ENCODE data around the gene FGFR4.

Gene FGFR4

GRCh38 chr5:177132136-177133095 lies 45.7 kb downstream of the FGFR4 start:
- peak; percentile 15 for DNase-seq (ENCODE audit: low read depth)

DNA sequence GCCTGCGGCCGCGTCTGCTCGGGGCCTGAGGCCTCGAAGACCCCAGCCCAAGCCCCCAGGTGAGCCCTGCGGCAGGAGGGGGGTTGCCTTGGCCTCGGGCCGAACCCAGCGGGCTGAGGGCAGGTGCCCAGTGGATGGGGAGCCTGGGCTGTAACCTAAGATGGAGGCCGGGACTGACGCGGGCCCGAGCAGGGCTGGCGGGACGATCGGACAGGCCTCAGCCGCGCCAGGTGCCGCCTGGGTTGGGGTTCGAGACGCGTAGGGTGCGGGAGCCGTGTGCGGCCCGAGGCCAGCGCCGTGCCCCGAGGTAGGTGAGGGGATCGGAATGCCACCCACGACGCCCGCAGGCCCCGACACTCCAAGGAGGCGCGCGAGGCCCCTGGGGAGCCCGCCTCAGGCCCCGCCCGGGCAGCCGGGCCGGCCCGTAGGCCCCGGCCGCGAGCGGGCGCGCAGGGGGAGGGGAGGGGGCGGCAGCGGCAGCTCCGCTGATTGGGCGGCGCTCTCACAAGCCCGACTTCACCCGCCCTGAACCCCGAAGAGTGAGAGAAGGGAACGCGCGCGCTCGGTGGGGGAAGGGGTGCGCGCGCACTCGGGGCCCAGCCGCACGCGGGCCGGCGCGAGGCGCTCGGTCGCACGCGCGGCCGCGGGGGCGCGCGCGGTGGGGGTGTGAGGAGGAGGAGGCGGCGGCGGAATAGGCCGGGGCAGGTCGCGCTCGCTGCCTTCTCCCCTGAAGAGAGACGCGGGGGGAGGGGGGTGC lies 46.6 kb downstream of the FGFR4 start, which contains the start of gene NSD1:
TSS of gene NSD1 (plus strand) at position 678 of the 757 bp plus-strand sequence. CDS start 1,331 bp downstream, outside the sequence.
- peak; percentile 87 for DNase-seq (ENCODE audit: low read depth)

DNA sequence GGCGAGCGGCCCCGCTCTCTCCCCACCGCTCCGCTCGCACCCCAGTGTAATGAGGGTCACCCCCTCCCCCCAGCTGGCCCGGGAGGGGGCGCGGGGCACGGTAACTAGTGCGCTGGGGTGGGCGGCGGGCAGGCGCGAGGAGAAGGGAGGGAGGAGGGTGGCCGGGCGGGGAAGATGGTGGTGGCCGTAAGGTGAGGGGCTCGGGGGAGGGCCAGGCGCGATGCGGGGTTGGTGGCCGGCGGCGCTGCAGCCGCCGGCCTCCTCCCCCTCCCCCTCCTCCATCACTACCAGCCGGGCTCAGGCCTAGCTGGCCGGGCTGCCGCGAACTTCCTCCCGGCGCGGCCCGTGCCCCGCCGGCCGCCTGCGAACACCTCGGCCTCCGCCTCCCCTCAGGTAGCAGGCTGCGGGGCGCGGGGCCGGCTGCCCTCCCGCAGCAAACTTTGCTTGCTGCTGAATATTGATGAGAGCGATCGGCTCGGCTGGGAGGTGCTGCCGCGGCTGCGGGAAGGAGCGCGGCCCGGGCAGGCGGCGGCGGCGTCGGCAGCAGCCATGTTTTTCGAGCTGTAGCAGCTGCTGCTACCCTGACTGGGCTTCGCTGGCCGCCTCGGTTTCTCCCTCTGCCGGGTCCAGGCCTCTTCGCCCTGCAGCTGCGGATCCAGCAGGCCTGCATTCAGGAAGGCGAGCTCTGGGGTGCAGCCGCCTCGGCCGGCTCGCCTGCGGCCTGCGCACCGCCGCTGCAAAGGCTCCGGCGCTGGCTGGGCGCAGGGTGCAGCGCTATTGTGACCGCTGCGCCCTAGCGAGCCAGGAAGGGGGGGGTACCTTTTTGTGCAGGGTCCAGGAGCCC lies 47.4 kb downstream of the FGFR4 start:
- peak; percentile 13 for DNase-seq (ENCODE audit: low read depth)

DNA sequence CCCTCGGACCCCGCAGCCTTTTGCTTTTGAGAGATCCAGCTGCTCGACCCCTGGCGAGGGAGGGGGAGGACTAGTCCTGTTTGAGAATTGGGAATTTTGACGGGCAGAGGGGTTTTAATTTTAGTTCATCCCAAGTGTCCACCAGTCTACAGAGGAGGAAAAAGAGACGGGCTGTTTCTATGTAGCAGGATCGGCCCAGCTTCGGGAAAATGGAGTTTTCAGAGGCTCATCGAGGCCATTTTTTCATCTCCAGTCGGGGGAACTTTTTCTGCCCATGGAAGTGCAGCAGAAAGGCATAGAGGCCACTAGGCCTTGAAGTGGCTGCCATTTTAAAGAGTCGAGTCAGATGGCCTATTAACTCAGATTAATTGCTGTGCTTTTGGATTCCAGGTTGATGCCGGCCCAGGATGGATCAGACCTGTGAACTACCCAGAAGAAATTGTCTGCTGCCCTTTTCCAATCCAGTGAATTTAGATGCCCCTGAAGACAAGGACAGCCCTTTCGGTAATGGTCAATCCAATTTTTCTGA lies 48.0 kb downstream of the FGFR4 start:
- DNase-seq (ENCODE audit: low read depth): no peak

- no peak for DNase-seq (ENCODE audit: low read depth)
These were observed 53.6 kb downstream of the FGFR4 start for GRCh38 chr5:177140312-177140711.

DNA sequence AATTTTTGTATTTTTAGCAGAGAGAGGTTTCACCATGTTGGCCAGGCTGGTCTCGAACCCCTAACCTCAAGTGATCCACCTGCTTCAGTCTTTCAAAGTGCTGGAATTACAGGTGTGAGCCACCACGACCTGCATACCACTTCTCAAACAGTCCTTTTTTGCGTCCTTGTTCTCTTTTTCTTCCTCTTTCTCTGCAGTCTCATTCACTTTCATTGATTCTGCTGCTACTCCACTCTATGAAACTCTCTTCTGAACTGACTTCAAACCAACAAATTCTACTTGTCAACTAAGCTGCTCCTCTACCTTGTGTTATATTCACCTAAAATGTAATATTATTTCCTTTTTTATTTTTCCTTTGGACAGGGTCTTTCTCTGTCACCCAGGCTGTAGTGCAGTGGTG lies 54.8 kb downstream of the FGFR4 start:
- DNase-seq (ENCODE audit: low read depth): no peak

DNA sequence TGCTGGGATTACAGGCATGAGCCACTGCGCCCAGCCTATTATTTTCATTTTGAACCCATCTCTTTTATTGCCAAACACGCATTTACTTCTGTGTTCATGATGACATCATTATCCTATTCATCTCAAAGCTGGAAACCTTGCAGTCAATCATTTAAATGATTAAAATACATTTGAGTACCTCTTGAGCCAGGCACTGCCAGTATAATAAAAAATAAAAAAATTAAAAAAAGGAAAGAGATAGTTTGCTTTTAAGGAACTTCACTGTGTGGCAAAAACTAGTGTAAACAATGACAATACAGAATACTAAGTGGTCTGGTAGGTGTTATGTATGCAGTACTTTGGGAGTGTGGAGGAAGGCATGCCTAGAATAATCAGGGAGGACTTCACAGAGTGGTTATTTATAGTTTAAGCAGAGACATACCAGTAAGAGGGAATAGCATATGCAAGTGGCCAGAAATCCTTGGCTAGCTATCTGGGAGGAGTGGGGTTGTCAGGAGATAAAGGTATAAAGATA lies 55.4 kb downstream of the FGFR4 start:
- no peak for DNase-seq (ENCODE audit: low read depth)

DNA sequence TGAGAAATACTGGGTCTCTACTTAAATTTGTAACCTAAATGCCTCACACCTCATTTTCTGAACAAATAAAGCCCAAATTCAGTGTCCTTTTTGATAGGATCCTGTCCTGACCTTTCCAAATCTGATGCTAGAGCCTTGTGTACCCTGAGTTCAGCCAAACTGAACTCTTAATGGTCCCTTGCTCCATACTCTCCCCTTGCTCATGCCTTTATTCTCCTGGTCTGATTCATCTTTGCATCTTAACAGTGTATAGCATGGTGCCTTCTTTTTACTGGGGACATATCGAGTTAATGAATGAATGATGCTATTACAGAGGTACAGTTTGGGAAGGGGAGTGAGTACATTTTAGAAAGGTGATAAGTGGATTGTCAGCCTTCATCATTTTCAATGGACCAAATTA lies 56.1 kb downstream of the FGFR4 start:
- no peak for DNase-seq (ENCODE audit: low read depth)

DNA sequence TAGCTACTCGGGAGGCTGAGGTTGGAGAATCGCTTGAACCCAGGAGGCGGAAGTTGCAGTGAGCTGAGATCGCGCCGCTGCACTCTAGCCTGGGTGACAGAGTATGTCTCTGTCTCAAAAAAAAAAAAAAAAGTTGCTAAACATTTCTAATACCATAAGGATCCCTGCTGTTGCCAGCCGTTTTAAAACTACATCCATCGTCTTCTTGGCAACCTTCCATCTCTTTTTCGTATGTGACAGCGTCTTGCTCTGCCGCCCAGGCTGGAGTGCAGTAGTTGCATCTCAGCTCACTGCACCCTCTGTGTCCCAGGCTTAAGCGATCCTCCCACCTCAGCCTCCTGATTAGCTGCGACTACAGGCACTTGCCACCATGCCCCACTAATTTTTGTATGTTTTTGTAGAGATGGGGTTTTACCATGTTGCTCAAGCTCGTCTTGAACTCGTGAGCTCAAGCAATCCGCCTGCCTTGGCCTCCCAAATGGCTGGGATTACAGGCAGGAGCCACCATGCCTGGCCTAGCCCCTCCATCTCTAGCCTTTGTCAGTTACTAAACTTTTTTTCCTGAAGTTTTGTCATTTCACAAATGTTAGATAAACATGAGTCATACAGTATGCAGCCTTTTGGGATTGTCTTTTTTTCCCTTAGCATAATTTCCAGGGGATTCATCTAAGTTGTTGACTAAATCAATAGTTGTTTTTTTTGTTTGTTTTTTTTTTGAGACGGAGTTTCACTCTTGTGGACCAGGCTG lies 60.4 kb downstream of the FGFR4 start:
- no peak for DNase-seq (ENCODE audit: low read depth)
